Measurements from ENCODE around the gene MTRF1L.
"Not testable (repeated sequence)": the region's sequence is repeated elsewhere in the genome, so short reads cannot be mapped to it uniquely, and the experiment has no call there.

Gene MTRF1L

DNA sequence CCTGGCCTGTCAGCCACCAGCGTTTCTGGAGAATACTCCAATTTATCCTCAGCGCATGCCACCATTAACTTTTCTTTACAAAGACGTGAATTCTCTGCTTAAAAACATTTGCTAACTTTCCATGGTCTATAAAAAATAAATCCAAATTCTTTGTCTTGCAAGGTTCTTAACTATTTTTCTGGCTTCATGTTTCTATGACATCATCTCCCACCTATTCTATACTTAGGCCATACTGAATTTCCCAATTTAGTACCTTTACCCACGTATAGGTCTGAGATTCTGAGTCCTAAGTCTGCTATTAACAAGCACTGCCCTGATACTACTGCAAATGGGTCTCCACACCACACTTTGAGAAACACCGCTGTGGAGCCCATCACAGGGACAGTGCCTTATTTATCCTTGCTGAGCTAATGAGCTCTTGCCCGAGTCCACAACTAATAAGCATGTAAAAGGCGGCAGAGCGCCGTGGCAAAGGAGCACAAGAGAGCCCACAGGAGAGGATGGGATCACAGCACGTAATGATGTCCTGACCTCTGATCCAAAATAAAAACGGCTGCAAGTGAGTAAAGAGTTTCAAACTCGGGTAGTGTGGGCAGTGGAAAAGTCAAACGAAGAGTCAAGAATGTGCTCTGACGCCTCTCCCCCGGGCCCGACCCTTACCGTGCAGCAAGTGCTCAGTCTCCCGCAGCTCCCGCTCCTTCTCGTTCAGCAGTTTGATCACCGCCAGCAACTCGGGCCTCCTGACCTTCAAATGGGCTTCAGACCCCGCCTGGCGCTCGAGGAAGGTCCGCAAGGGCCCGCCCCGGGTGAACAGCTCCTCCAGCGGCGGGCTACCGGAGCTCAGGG is 519 bp downstream of the MTRF1L start:
- peak; percentile 13 for DNase-seq

DNA sequence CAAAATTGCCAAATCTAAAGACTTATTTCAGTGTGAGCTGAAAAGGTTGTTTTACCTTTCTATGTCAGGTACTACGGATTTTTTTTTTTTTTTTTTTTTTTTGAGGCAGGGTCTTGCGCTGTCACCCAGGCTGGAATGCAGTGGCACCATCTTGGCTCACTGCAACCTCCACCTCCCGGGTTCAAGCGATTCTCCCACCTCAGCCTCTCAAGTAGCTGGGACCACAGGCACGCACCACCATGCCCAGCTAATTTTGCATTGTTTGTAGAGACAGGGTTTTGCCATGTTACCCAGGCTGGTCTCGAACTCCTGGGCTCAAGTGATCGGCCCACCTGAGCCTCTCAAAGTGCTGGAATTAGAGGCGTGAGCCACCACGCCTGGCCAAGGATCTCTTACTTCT is 1.7 kb downstream of the MTRF1L start:
- DNase-seq = not testable (repeated sequence)

DNA sequence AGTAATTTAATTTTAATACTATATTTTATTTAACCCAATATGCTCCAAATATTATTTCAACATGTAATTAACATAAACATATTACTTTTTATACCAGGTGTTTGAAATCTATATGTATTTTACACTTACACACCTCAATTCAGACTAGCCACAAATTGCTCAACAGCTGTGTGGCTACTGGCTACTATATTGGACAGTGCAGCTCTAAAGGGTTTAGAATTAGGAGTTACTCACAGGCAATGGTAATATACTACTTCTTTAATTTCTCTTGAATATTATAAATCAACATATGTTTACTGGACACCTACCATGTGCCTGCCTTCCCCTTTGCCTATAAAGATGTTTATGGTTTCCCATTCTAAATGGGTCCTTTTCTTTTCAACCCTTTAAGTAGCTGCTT is 2.3 kb downstream of the MTRF1L start:
- DNase-seq = no peak

DNA sequence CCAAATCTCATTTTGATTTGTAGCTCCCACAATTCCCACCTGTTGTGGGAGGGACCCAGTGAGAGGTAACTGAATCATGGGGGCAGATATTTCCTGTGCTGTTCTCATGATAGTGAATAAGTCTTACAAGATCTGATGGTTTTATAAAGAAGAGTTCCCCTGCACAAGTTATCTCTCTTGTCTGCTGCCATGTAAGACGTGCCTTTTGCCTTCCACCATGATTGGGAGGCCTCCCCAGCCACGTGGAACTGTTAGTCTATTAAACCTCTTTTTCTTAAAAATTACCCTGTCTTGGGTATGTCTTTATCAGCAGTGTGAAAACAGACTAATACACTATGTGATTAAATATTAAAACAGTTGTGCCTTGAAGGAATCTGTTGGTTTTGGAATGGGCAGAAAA is 3.0 kb downstream of the MTRF1L start:
- DNase-seq = not testable (repeated sequence)

DNA sequence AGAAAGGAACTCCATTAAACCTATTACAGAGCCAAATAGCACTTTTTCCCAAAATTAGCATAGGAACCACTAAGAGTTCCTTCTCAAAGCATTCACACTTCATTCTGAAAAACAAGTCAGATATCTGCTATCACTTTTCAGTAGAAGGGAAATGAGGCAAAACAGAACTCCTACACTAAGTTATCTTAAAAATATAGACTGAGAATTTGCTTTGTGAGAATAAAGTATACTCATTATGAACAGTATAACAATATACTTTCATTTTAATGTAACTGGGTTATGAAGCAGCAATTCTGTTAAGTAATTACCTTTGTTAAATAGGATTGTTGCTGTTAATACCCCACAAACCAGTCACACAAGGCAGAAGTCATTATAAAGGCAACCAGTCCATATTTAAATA is 8.7 kb downstream of the MTRF1L start:
- DNase-seq = no peak

DNA sequence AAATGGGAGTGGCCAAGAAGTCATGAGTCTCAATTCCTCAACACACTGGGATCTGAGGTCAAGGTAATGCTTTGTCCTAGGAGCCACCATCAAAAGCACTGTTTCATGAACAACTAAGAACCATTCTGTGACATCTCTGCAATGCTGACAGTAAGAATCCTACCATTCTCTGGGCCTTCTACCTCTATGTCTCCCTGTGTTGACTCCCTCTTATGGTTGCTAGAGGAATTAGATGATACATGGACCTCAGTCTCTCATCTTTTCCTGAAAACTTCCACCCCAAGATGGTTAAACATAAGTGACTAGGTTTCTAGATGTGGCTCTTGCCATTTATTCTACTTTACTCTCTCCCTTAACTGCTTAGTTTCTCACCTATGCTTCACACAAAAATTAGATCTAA is 9.1 kb downstream of the MTRF1L start:
- DNase-seq = no peak

DNA sequence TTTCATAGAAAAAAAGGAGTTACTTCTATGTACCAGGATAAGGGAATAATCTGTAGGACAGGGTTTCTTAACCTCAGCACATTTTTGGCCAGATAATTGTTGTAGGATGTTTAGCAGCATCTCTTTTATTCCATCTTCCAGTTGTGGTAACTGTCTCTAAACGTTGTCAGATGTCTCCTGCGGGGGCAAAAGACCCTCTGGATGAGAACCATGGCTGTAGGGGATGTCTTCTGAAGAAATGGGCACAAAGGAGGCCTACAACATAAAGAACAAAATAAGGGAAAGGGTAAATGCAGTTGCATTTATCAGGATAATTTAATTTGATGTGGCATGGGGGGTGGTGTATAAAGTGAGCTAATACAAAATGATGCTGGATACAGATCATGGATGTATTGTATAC is 15.5 kb downstream of the MTRF1L start:
- no peak for DNase-seq

DNA sequence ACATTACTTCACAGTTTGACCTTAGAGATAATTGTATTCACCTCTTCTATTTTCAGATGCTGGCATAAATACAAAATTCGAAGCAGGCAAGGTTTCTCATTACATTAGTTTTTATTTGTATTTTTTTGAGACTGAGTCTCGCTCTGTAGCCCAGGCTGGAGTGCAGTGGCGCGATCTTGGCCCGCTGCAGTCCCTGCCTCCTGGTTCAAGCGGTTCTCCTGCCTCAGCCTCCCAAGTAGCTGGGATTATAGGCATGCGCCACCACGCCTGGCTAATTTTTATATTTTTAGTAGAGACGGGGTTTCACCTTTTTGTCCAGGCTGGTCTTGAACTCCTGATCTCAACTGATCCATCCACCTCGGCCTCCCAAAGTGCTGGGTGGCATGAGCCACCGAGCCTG is 17.2 kb downstream of the MTRF1L start:
- not testable (repeated sequence) for DNase-seq

DNA sequence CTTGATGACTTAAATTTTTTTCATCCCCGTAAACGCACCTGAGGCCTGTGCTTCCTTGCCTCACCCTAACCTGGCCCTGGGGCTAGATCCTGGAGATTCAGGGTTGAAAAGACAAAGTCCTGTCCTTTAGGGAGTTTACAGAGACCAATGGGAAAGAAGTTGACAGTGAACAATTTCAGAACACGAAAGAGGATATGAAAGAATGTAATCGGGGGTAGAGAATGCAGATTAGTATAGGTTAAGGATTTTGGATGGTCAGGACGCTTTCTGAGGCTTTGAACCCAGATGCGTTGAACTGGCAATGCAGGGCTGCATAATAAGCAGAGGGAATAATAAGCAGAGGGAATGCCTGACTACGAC is 18.0 kb downstream of the MTRF1L start:
- no peak for DNase-seq

DNA sequence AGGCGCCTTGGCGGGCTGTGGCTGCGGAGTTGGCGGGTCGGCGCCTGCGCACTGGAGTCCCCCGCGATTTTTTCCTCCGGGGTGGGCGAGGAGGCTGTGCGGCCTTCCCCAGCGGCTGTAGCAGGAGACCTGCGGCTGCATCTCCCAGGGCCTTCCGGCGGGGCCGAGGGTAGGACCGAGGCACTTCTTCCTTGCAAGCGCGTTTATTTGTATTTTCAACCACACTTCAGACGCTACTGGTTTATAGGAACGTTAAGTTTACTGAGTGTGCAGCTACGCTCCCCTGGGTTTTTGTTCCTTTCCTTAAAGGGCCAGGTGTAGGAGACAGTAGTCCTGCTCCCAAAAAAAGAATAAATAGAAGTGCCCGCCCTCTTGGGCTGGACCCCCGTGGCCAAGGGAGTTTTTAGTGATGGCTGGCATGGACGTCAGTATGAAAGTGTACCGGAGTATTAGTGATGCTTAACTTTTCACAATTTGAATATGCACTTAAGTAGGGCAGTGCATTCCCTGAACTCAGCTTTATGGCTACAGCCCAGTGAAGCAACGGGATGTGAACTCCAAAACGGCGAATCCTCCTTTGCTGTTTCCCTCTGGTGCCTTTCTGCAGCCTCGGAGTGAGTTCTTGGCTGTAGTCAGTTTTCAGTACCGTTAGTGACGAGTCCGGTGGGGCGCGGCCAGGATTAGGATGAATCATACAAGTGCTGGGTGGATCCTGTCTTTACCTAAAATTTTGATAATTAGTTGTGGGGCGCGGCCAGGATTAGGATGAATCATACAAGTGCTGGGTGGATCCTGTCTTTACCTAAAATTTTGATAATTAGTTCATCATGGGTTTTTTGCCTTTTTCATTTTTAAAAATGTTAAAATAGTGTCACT is 18.6 kb downstream of the MTRF1L start:
- peak; percentile 95 for DNase-seq

DNA sequence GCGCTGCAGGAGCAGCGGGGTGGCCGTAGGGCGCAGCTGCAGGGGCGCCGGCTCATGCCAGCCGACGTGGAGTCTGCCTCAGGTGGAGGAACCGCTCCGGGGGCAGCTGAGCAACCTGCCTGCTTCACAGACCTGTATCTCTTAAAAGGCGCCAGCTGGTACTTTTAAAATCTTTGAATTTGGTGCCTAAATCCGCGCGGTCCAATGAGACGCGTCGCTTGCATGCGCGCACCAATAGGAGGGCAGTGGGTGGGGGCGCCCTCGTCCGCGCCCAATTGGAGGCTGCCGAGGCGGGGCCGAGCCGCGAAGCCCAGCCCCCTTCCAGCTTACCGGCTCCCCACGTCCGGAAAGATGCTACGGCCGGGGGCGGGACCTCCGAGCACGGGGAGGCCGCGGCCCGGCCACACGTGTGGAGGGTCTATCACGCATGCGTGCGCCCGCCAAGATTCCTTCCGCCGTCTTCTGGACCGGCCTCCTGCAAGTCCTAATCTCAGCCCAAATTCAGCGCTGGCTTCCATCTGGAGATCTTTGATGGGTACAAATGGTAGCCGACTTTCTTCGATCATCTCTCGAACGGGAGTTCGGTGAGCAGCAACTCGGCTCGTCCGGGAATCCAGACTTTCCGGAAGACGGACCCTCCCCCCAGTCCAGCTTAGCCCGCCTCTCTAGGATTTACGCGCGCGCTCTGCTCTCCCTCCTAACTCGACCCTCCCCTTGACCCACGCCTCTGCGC is 19.4 kb downstream of the MTRF1L start, which contains the start of gene FBXO5:
FBXO5 (minus strand) TSS at position 138 of the 733 bp plus-strand sequence; CDS start at position 56, 82 bp downstream.
- peak; percentile 98 for DNase-seq

DNA sequence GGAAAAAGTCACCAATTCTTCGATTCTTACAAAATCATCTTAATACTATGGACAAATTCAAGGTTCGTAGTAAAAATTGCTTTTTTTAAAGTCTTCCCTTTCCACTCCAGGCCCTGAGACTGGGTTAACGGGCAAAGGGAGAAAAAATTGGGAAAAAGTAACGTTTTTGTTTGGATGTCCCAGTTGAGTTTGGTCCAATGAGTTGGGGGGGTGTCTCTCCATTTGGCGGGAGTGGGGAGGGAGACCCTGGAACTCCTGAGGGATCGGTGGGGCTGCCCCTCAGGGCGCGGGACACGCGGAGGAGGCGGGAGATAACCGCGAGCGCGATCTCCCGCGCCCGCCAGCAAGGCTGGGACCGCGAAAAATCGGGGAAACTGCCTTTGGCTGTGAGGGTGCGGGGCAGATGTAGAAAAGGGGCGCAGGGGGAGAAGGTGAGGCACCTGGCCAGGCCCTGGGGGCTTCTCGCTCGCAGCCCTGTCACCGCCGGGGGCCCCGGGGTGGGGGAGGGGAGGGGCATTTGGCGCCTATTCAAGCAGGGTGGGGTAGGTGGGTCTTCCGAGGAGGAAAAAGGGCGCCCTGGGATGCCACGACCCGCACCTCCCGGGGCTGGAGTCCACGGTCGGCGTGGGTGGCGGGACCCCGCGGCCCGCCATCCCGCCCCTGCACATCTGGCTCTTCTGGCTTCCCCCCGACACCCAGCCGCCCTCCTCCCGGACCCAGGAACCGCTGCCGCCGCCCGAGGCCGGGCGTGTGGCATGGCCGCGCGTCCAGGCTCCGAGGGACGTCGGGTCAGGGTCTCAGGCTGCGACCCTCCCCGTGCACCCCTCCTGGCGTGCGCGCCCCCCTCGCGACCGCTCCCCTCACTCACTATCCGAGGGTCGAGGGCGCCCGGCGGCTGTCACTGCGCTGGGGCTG is 20.3 kb downstream of the MTRF1L start:
- no peak for DNase-seq

DNA sequence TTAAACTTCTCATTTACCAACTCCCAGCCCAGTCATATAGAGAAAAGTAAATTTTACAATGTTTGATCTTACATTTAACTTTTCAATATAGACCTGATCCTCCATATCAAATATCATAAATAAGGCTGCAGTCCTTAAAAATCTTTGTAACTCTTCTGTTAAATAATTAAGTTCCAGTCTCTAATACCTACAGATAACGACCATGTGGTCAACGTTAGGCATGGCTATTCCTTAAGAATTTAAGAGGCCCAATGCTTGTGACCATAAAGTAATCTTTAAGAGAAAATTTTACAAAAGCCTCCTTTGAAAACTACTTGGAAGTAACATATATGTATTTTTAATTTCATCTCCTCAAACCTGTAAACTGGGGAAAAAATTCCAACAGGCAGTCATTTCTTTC is 21.3 kb downstream of the MTRF1L start:
- no peak for DNase-seq

DNA sequence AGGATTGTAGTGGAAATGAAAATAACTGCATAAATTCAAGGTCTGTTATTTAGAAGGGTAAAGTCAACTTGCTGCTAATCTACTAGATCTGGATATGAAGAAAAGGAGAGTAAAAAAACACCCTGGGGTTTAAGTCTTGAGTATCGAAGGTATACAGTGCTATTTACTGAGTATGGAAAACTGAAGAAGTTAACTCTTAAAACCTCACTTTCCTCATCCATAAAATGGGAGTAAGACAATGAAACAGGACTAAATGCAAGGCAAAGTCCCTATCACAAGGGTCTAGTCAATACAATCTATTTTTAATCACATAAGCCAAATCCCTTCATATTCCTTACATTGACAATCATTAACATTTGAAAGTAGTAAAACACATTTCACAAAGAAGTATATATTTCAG is 21.9 kb downstream of the MTRF1L start:
- no peak for DNase-seq

DNA sequence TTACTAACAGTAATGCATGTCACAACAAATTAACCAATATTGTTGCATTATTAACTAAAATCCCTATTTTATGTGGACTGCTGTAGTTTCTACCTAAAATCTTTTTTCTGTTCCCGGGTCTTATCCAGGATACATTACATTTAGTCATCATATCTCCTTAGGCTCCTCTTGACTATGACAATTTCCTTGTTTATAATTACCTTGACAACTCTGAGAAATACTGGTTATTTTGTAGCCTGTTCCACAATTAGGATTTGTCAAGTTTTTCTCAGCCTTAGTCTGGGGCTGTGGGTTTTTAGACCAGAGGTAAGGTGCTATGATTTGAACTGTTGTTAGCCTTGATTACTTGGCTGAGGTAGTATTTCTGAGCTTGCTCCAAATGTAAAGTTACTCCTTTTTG is 23.4 kb downstream of the MTRF1L start:
- no peak for DNase-seq

DNA sequence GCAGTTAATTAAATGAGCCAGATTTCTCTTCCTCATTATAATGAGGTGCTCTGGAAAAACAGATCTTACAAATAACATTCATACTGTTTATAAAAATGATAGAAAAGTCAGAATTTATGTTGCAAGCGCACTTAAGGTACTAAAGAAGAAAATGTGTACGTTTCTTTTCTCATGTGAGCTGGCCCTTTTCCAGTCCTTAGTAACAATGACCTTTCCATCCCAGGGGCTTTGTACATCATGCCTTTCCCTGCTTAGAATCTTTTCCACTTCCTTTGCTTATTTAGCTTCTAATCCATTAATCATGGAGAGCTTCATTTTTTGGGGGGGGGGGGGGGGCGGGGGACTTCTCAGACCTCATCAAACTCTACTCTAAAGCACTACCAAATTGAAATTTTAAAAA is 24.5 kb downstream of the MTRF1L start:
- DNase-seq = no peak

DNA sequence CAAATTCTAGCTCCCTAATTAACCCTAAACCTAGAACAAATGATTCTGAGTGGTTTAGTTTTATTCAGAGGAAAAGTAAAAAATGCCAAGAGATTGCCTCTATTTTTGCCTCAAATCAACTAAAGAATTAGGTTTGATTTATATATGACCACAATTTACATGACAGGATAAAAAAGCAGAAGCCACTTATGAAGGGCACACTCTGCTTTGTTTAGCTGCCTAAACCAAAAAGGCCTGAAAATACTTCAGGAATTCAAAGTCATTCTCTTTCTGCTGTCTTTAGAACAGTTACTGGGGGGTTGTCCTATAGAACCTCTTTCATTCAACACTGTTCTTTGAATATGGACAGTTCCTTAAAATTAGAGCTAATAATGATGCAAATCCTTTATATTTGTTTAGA is 25.0 kb downstream of the MTRF1L start:
- no peak for DNase-seq

DNA sequence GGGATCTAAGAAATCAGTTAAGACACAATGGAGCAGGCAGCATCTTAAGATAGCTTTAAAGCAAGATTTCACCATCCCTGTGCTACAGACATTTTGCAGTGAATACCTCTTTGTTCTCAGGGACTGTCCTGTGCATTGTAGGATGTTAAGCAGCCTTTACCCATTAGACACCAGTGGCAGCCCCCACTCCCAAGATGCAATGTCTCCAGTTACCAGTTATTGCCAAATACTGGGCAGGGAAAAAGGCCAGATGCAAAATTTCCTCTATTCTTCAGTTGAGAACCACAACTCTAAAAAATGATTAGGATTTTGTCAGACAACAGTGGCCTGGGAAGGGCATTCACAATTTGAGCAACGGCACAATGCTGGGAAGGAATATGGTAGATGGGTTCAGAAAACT is 25.8 kb downstream of the MTRF1L start:
- no peak for DNase-seq

DNA sequence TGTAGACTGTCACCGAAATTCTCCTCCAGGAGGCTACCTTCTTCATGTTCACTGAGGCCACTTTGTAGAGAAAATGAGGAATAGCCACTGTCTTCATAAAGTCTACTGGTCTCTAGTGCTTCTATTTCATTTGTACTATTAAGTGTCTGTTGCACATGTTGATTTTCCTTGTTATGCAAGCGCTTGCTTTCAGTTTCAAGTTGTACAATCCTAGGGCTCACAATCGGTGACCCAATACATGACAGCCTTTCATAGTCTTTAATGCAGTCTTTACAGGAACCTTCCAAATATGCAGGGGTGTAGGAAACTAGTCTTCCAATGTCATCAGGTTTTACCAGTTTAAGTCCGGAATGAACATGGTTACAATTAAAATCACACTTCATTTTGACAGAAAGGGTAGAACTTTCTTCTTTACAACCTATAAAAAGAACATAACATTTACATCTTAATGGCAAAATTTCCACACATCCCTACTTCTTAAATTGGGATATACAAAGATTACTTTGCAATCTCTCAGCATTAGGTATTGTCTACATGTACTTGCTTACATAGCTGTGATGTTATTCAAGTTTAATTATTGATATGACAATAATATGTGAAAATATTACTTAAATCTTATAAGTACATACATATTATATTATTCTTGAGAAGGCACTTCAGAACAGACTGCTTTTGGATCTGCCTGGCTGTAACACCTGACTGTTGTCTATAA is 27.1 kb downstream of the MTRF1L start:
- DNase-seq = no peak

DNA sequence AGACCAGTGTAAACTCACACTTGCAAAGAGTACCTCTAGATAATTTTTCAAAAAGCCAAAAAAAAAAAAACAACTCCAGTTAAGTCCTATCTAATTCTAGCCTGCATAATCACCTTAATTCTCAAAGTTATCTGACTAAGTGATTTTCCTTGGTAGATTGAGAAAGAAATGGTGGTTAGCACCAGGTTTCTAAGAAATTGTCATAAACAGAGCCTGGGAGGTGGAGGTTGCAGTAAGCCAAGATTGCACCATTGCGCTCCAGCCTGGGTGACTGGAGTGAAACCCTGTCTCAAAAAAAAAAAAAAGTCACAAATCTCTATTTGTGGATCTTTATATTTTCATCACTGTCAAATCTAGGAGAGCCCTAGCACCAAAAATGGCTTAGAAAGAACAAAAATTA is 28.6 kb downstream of the MTRF1L start:
- no peak for DNase-seq

DNA sequence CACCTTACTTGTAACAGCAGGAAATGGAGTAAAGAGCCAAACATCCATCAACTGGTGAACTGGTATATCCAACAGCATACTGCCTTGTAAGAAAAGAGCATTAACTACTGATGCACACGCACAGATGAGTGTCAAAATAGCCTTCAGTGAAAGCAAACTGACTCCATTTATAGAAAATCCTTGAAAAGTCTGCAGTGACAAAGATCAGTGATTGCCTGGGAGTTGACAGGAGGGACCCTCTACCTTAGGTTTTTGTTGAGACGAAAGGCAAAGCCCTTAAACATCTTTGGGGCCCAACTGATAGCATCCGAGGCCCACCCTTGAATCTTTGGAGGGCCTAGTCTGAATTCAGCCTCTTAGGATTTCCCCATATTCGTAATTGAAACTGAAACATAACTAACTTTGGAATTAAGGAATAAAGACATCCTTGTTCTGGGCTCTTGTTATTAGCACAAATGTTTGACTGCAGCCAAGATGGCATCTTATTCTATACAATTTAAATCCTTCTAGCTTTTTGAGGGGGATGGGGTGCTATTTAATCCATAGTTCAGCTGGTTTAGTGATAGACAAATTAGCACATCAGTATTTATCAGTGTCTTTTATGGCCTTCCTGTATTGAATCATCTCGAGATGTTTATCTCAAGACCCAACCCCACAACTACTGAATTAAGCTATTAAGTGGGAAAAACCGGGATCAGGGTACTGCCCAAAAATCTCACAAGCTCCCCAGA is 32.7 kb downstream of the MTRF1L start:
- no peak for DNase-seq
